K562 (cell line): Measurements from ENCODE around the gene CHN1. TPM values are rescaled to one million over a fixed set of nuclear protein-coding genes. Genes with fewer than 3 reads are reported as not detected.
A peak's percentile ranks its signal among the peaks of the same experiment; 100 is the strongest.

Experiments
- ATAC-seq: fragments of 200-7000 bp; cut with Tn5 transposase; 3 replicates; pipeline ENCODE4 v1.9.1; 2020; ENCODE audit warnings: moderate library complexity
- BruUV-seq: library from RNA; stranded (reverse); fragments of 400-500 nt; replicated peaks from 2 replicates; lab custom pipeline; 2021; lab: Mats Ljungman, UMichigan
- CTCF ChIA-PET: fragments of 300-600 bp; formaldehyde crosslinking; extraction: SDS; loops from one replicate; lab custom pipeline; 2021; ENCODE audit warnings: low intra/inter-chr PET ratio; lab: Yijun Ruan, JAX
- POLR2A ChIA-PET: fragments of 300-600, 350-650 bp; sonication (Branson Sonifier 250); formaldehyde crosslinking; extraction: SDS; loops from one replicate; lab custom pipeline; 2021; ENCODE audit warnings: antibody characterized with exemption, inconsistent platforms; lab: Yijun Ruan, JAX
- DNase-seq, 4 experiments: peaks; one replicate each; pipeline versions ENCODE4 v3.0.0 to v3.0.0-alpha.2; 2011 to 2018; ENCODE audit warnings: low spot score in 3 of 4, mixed read lengths in 3 of 4; ENCODE audit errors: extremely low read depth in 1 of 4
- FAIRE-seq: peaks from 2 replicates; lab custom pipeline; 2011; peaks lifted over from hg19 to GRCh38; lab: Jason Lieb, UNC
- H2AFZ ChIP-seq: 2 replicates; pipeline ENCODE4 v1.6.0; 2011; ENCODE audit warnings: low read depth, low read length, control low read depth, inconsistent platforms
- H3K27ac ChIP-seq: fragments of 200-600 bp; 3 replicates; pipeline ENCODE4 v1.8.0; 2011; ENCODE audit warnings: low read depth, mild to moderate bottlenecking, control low read depth, inconsistent platforms, low read length, moderate library complexity, mixed read lengths; ENCODE audit errors: extremely low read depth
- H3K27me3 ChIP-seq, 2 experiments: fragments of 300-600 bp in 1 of 2; 2 replicates in 1 of 2; 3 replicates in 1 of 2; pipeline versions ENCODE4 v1.6.0 to v1.8.0; 2011; ENCODE audit warnings: inconsistent platforms in 2 of 2, low read length in 2 of 2, mild to moderate bottlenecking in 1 of 2, mixed read lengths in 1 of 2, moderate library complexity in 1 of 2; ENCODE audit not compliant: control insufficient read depth in 2 of 2, insufficient read depth in 2 of 2
- H3K36me3 ChIP-seq: fragments of 300-600 bp; 3 replicates; pipeline ENCODE4 v1.8.0; 2011; ENCODE audit warnings: mild to moderate bottlenecking, low read length, inconsistent platforms; ENCODE audit not compliant: control insufficient read depth, insufficient read depth
- H3K4me1 ChIP-seq, 2 experiments: fragments of 200-600 bp in 1 of 2; replicated peaks in 1 of 2; 2 replicates in 1 of 2; 3 replicates in 1 of 2; pipeline versions ENCODE4 v1.5.1 to v1.8.0; 2011; ENCODE audit warnings: inconsistent platforms in 2 of 2, low read length in 2 of 2, mild to moderate bottlenecking in 1 of 2, mixed read lengths in 1 of 2, moderate library complexity in 1 of 2; ENCODE audit not compliant: control insufficient read depth in 2 of 2, insufficient read depth in 2 of 2
- H3K4me2 ChIP-seq: 2 replicates; pipeline ENCODE4 v1.6.1; 2011; ENCODE audit warnings: low read length, control low read depth, inconsistent platforms, mixed read lengths; ENCODE audit not compliant: insufficient read depth
- H3K4me3 ChIP-seq: fragments of 200-600 bp; sonication (generic), shearing (Covaris generic); 2 replicates; pipeline ENCODE4 v1.5.1; 2016; ENCODE audit warnings: control low read depth, inconsistent platforms
- H3K79me2 ChIP-seq: fragments of 200-600 bp; 3 replicates; pipeline ENCODE4 v1.8.0; 2011; ENCODE audit warnings: low read length, inconsistent platforms; ENCODE audit not compliant: control insufficient read depth, insufficient read depth
- H3K9ac ChIP-seq, 2 experiments: 2 replicates each; pipeline versions ENCODE4 v1.6.0 to v1.6.1; 2011; ENCODE audit warnings: low read depth in 2 of 2, low read length in 2 of 2, control low read depth in 1 of 2, inconsistent platforms in 1 of 2, mild to moderate bottlenecking in 1 of 2, mixed read lengths in 1 of 2; ENCODE audit not compliant: insufficient read depth in 1 of 2
- H3K9me1 ChIP-seq: one replicate; pipeline ENCODE4 v1.6.0; 2011; ENCODE audit warnings: inconsistent platforms, mild to moderate bottlenecking, low read length, moderate library complexity; ENCODE audit not compliant: control insufficient read depth, insufficient read depth
- H3K9me3 ChIP-seq: replicated peaks from 2 replicates; pipeline ENCODE4 v1.5.1; 2011; ENCODE audit warnings: low read depth, low read length, inconsistent platforms; ENCODE audit not compliant: control insufficient read depth, insufficient read depth
- H4K20me1 ChIP-seq: replicated peaks from 2 replicates; pipeline ENCODE4 v1.6.1; 2011; ENCODE audit warnings: low read length, inconsistent platforms, mixed read lengths; ENCODE audit not compliant: control insufficient read depth, insufficient read depth
- ADNP ChIP-seq: fragments of 200-800 bp; sonication (Bioruptor generic); IDR thresholded peaks from 2 replicates; pipeline ENCODE4 v1.6.1; 2016; ENCODE audit warnings: missing genetic modification characterization, missing compliant biosample characterization
- CBX8 ChIP-seq: fragments of 200-600 bp; sonication (generic); IDR thresholded peaks from 2 replicates; pipeline ENCODE4 v1.6.1; 2012; ENCODE audit warnings: borderline replicate concordance, mixed run types, low read depth, mild to moderate bottlenecking, moderate library complexity, mixed read lengths, low read length, control low read depth, inconsistent platforms; ENCODE audit not compliant: poor library complexity, severe bottlenecking; ENCODE audit errors: extremely low read depth
- COPS2 ChIP-seq: fragments of 450-650 bp; conservative IDR thresholded peaks from 2 replicates; pipeline ENCODE4 v1.6.1; 2016; ENCODE audit warnings: mild to moderate bottlenecking, moderate library complexity
- CTBP1 ChIP-seq: fragments of 450-650 bp; IDR thresholded peaks from 2 replicates; pipeline ENCODE4 v1.6.1; 2016; ENCODE audit warnings: borderline replicate concordance
- E2F5 ChIP-seq: sonication (generic); formaldehyde crosslinking; IDR thresholded peaks from 2 replicates; pipeline ENCODE4 v1.8.0; 2022; ENCODE audit warnings: mild to moderate bottlenecking, missing genetic modification reagents
- NR2C2 ChIP-seq, 2 experiments: fragments of 200-800 bp in 1 of 2; sonication (Bioruptor generic) in 1 of 2; sonication (generic) in 1 of 2; formaldehyde crosslinking in 1 of 2; IDR thresholded peaks; 2 replicates each; pipeline versions ENCODE4 v1.6.1 to v1.8.0; 2016 to 2022; ENCODE audit warnings: mild to moderate bottlenecking in 1 of 2, missing compliant biosample characterization in 1 of 2, missing genetic modification characterization in 1 of 2, missing genetic modification reagents in 1 of 2
- PYGO2 ChIP-seq: fragments of 450-650 bp; IDR thresholded peaks from 2 replicates; pipeline ENCODE4 v1.6.1; 2016; ENCODE audit warnings: mild to moderate bottlenecking, missing genetic modification characterization, moderate library complexity, missing compliant biosample characterization
- TRIM24 ChIP-seq, 2 experiments: fragments of 450-650 bp; IDR thresholded peaks; 2 replicates each; pipeline ENCODE4 v1.6.1; 2016
- ZNF398 ChIP-seq: fragments of 250-450 bp; sonication (Bioruptor Pico); IDR thresholded peaks from 2 replicates; pipeline ENCODE4 v1.8.0; 2021; ENCODE audit warnings: moderate library complexity, mild to moderate bottlenecking, inconsistent platforms
- ZNF436 ChIP-seq: fragments of 250-450, 450-650 bp; sonication (Bioruptor Pico); formaldehyde crosslinking; IDR thresholded peaks from 2 replicates; pipeline ENCODE4 v1.7.0; 2020; ENCODE audit warnings: mild to moderate bottlenecking
- WGBS: fragments of 100-300 bp; shearing (Covaris generic); methylation state at CpG from one replicate; pipeline ENCODE4 v1.1.6; 2016; ENCODE audit warnings: low coverage, mixed read lengths; ENCODE audit not compliant: insufficient coverage; ENCODE audit errors: missing lambda C conversion rate; 5-methylcytosine and 5-hydroxymethylcytosine counted together
- in situ Hi-C: fragments of 300-500 bp; cut with MboI; formaldehyde crosslinking; loops from 4 replicates; pipeline ENCODE4 v1.15.0; 2018; ENCODE audit warnings: inconsistent platforms, mixed read lengths
- intact Hi-C: fragments of 100-400 bp; cut with micrococcal nuclease; formaldehyde crosslinking; loops from 2 replicates; pipeline ENCODE4 v1.14.2; 2022
- polyA plus RNA-seq, 8 experiments: library from polyadenylated mRNA; depleted of rRNA in 4 of 8; stranded (reverse) in 5 of 8; unstranded in 3 of 8; fragments of >200 nt; fragmentation: Nextera tagmentation in 2 of 8; fragmentation: Illumina TruSeq in 1 of 8; extraction: Ambion mirVana in 2 of 8; extraction: Trizol in 1 of 8; gene quantifications; 2 replicates each; pipeline versions ENCODE4 v1.2.1 to v1.2.3, GENCODE V29; 2011 to 2014; ENCODE audit warnings: inconsistent platforms in 1 of 8, missing spikeins in 1 of 8
- total RNA-seq, 7 experiments: library from RNA; depleted of rRNA in 6 of 7; stranded (reverse); fragments of >200 nt in 6 of 7; fragmentation: Illumina TruSeq in 2 of 7; extraction: Trizol in 2 of 7; gene quantifications; 2 replicates each; pipeline versions ENCODE4 v1.2.1 to v1.2.3, GENCODE V29; 2011 to 2021; ENCODE audit warnings: low replicate concordance in 1 of 7
- TF ChIP-seq, protein P1 (sequence below), 2 experiments: fragments of 450-650 bp in 1 of 2; sonication (generic) in 1 of 2; formaldehyde crosslinking in 1 of 2; IDR thresholded peaks in 1 of 2; conservative IDR thresholded peaks in 1 of 2; 2 replicates each; pipeline versions ENCODE4 v1.6.1 to v1.8.1; 2016 to 2023; ENCODE audit warnings: mild to moderate bottlenecking in 2 of 2, moderate library complexity in 2 of 2, inconsistent platforms in 1 of 2, missing genetic modification reagents in 1 of 2

CHN1 gene
- total and polyA plus RNA-seq, 9 of the 15 experiments (the other 6 are each of a cell fraction or from before 2014, with no cell fraction given): 0.17 to 2.0 (median 0.87) TPM

GRCh38 chr2:175007510-175007909 lies 2.3 kb upstream of the CHN1 start:
- Histone ChIP-seq H3K9me1 (no peaks in the 10 kb centered on the region), H2AFZ (no peak overlapping the region), H3K27ac (no peak overlapping the region), H3K4me2 (no peak overlapping the region), H3K4me1 (peaks cover 4 to 12% of the 10 kb centered on the region in 2 experiments; a peak in 3 of 5 replicates), H3K79me2 (no peaks in the 10 kb centered on the region), H3K9me3 (no peaks in the 10 kb centered on the region), H3K27me3 (peaks cover 28 to 35% of the 10 kb centered on the region in 2 experiments), H4K20me1 (no peaks in the 10 kb centered on the region; the same call in 1 of the 2 replicates), H3K9ac (no peak overlapping the region), H3K4me3 (no peak overlapping the region), H3K36me3 (no peaks in the 10 kb centered on the region)
- FAIRE-seq: no peak
- TF ChIP-seq CBX8 (peak; percentile 12), TRIM24 (IDR thresholded peaks at IDR 0.05) (no peak), ADNP (tag) (no peak)
- DNase-seq: no peak
- ATAC-seq: no peak
- in situ Hi-C loops: no loop called here
- ChIA-PET POLR2A (interaction anchor here (0.7 kb wide), 1 partner anchor 16 kb away, joined by 3 read pairs; no protein-coding TSS in a partner anchor), CTCF (no interaction called here)
- intact Hi-C loops: no loop called here
- no TSS peak for BruUV-seq
- WGBS: 0% methylated on average over 3 of the region's 3 CpGs

GRCh38 chr2:175006281-175006680 lies 1.1 kb upstream of the CHN1 start:
- H3K4me3 ChIP-seq: no peak overlapping the region
- no peaks in the 10 kb centered on the region for H3K36me3 ChIP-seq
- H3K9me1 ChIP-seq: no peaks in the 10 kb centered on the region
- ChIA-PET POLR2A (interaction anchor here (0.6 to 0.8 kb wide), 2 partner anchors 14 to 457 kb away, joined by 3 read pairs; no protein-coding TSS in a partner anchor), CTCF (no interaction called here)
- no peaks in the 10 kb centered on the region for H3K9me3 ChIP-seq
- WGBS: 0% methylated on average over 2 of the region's 2 CpGs
- no peak for DNase-seq
- BruUV-seq: no TSS peak
- intact Hi-C loops: no loop called here
- H3K79me2 ChIP-seq: no peaks in the 10 kb centered on the region
- no peak for TF ChIP-seq PYGO2 (tag)
- no peak for TF ChIP-seq E2F5 (CRISPR knock-in tag)
- no peak for TF ChIP-seq CTBP1
- TF ChIP-seq NR2C2 (CRISPR knock-in tag; IDR thresholded peaks at IDR 0.05): no peak
- TF ChIP-seq NR2C2 (tag; IDR thresholded peaks at IDR 0.05): no peak
- TF ChIP-seq ZNF436: no peak
- no peak for TF ChIP-seq COPS2
- TF ChIP-seq, protein P1, sequence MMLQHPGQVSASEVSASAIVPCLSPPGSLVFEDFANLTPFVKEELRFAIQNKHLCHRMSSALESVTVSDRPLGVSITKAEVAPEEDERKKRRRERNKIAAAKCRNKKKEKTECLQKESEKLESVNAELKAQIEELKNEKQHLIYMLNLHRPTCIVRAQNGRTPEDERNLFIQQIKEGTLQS (IDR thresholded peaks at IDR 0.05): no peak
- TF ChIP-seq, protein P1 (CRISPR knock-in tag; conservative IDR thresholded peaks at IDR 0.05): no peak
- TF ChIP-seq ZNF398 (CRISPR knock-in tag): no peak
- in situ Hi-C loops: no loop called here
- no peaks in the 10 kb centered on the region; the same call in 1 of the 2 replicates for H4K20me1 ChIP-seq
- no peak overlapping the region for H2AFZ ChIP-seq
- ATAC-seq: no peak
- no peak for FAIRE-seq
- no peak overlapping the region for H3K27ac ChIP-seq
- no peak overlapping the region for H3K9ac ChIP-seq
- H3K27me3 ChIP-seq: peaks cover 33 to 42% of the 10 kb centered on the region in 2 experiments
- peaks cover 4 to 12% of the 10 kb centered on the region in 2 experiments; a peak in 3 of 5 replicates for H3K4me1 ChIP-seq
- no peak overlapping the region for H3K4me2 ChIP-seq
